Kidney epithelial cell (primary cell): ENCODE data around the gene TAL2. TPM values are rescaled to one million over a fixed set of nuclear protein-coding genes. Genes with fewer than 3 reads are reported as not detected.

Experiments used
- DNase-seq: peaks from one replicate; pipeline ENCODE4 v3.0.0-alpha.2; 2010; ENCODE audit warnings: low read depth
- H3K27me3 ChIP-seq: 2 replicates; pipeline ENCODE4 v1.6.0; 2011; ENCODE audit warnings: low read length; ENCODE audit not compliant: control insufficient read depth, insufficient read depth
- H3K36me3 ChIP-seq: 2 replicates; pipeline ENCODE4 v1.5.1; 2011; ENCODE audit warnings: low read length; ENCODE audit not compliant: control insufficient read depth, insufficient read depth
- H3K4me3 ChIP-seq: 2 replicates; pipeline ENCODE4 v1.5.1; 2011; ENCODE audit warnings: low read depth, mild to moderate bottlenecking, control low read depth, low read length
- total RNA-seq: library from RNA; depleted of rRNA; stranded (reverse); fragments of >200 nt; gene quantifications from 2 replicates; pipeline ENCODE4 v1.2.3, GENCODE V29; 2015
- TF ChIP-seq, protein P1 (sequence below): IDR thresholded peaks from 2 replicates; pipeline ENCODE4 v1.5.1; 2011; ENCODE audit warnings: mild to moderate bottlenecking, moderate library complexity, low read length, control low read depth, inconsistent platforms; ENCODE audit not compliant: insufficient read depth, poor library complexity, severe bottlenecking

The TAL2 gene
- total RNA-seq, 1 donor from 2014 or later = 0.33 TPM

DNA sequence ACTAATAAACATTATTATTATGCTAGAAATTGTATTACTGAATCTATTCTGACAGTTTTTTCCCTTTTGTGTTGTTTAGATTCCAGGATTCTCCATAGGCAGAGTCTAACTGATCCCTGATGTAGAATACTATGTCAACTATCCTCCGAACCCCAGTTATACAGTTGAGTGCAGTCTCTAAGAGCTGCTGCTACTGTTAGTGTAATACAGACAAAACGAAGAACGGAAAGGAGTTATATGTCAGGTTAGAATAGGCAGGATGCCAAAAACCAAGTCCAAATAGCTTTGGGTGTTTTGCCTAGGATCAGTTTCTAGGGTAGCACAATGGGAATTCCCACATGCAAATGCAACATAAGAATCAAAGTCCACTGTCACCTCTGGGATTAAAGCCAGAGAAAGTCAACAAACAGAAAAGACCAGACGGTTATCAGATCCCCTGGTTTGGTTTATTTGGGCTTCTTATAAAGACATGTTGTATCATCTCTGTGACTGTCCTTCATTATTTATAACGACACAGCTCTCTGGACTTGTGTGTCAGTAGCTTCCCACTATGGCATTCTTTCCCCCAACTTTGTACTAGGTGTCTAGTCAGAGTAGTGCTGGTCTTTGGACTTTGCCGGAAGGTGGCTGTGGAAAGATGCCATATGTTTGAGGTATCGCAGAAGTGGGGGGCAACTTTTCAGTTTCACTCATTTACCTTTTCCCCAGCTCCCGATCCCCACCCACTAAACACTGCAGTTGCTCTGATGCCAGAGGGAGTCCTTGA, 17.2 kb downstream of the TAL2 start:
- Histone ChIP-seq H3K4me3 (no peak overlapping the region), H3K36me3 (no peaks in the 10 kb centered on the region), H3K27me3 (no peaks in the 10 kb centered on the region)
- DNase-seq = no peak
- TF ChIP-seq, protein P1, sequence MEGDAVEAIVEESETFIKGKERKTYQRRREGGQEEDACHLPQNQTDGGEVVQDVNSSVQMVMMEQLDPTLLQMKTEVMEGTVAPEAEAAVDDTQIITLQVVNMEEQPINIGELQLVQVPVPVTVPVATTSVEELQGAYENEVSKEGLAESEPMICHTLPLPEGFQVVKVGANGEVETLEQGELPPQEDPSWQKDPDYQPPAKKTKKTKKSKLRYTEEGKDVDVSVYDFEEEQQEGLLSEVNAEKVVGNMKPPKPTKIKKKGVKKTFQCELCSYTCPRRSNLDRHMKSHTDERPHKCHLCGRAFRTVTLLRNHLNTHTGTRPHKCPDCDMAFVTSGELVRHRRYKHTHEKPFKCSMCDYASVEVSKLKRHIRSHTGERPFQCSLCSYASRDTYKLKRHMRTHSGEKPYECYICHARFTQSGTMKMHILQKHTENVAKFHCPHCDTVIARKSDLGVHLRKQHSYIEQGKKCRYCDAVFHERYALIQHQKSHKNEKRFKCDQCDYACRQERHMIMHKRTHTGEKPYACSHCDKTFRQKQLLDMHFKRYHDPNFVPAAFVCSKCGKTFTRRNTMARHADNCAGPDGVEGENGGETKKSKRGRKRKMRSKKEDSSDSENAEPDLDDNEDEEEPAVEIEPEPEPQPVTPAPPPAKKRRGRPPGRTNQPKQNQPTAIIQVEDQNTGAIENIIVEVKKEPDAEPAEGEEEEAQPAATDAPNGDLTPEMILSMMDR = no peak

DNA sequence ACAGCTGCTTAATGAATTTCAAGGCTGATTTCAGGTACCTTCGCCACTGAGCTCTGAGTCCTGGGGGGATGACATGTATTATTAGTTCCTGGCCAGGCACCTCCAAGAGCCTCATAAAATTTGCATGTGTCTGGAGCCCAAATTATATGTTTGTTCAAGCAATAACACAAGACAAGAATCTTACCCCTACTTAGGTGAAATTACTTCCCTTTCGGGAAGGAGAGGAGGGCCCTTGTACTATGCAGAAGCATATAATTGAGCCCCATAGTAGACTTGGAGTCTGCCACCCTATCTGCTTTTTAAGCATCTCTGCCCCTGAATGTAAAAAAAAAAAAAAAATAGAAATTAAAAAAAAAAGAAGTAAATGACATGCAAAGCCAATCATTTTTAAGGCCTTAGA, 19.1 kb downstream of the TAL2 start:
- no peak for DNase-seq
- TF ChIP-seq, protein P1 = no peak
- Histone ChIP-seq H3K4me3 (no peak overlapping the region), H3K27me3 (no peaks in the 10 kb centered on the region), H3K36me3 (no peaks in the 10 kb centered on the region)

DNA sequence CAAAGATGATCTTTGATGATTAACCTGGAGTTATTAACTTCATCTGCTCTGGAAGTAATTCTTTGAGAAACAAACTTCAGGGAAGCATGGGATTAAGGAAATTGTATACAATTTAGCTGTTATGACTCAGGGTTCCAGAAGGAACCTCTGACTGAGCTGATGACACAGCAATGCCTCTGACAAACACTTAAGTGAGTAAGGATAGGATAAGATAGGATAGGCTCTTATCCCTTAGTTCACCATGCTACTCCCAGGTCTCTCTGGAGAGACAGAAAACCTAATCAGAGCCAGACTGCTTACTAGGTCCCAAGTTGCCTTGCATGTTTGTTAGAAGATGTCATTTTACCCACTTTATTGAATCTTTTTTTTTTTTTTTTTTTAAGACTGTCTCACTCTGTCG, 19.5 kb downstream of the TAL2 start:
- Histone ChIP-seq H3K27me3 (no peaks in the 10 kb centered on the region), H3K4me3 (no peak overlapping the region), H3K36me3 (no peaks in the 10 kb centered on the region)
- TF ChIP-seq, protein P1 = no peak
- DNase-seq = no peak

DNA sequence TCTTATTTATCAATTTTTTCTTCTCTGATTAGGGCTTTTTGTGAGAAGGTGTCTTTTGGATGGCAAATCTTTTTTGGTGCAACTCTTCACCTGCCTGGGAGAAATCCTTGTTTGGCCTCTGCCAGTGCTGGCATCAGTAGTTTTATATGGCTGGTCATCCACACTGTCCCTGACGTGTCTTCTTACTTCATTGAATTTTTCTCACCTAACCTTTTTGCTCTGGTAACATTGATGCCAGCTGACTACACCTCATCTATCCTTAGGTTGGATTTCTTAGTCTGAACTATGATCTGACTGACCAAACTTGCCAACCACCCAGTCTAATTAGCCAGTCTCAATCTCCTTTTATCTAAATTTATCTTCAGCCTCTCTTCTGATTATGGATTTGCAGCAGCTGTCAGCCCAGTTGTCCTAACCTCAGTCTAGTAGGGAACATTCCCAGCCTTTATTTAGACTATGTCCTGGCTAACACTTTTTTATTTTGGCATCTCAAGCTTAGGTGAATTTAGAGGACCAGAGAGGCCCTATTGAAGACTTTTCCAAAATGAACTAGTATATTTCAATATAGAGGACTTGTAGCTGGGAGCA, 21.5 kb downstream of the TAL2 start:
- no peak for DNase-seq
- Histone ChIP-seq H3K27me3 (no peaks in the 10 kb centered on the region), H3K4me3 (no peak overlapping the region), H3K36me3 (no peaks in the 10 kb centered on the region)
- TF ChIP-seq, protein P1 = no peak

DNA sequence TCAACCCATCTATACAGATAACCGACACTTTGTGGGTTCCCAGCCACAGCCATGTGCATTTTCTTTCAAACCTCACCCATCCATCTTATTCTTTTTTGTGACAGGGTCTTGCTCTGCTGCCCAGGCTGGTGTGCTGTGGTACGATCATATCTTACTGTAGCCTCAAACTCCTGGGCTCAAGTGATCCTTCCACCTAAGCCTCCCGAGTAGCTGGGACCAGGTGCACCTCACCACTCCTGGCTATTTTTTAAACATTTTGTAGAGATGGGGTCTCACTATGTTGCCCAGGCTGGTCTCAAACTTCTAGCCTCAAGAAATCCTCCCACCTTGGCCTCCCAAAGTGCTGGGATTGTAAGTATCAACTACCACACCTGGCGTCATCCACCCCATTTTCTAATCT, 24.7 kb downstream of the TAL2 start:
- TF ChIP-seq, protein P1 = no peak
- Histone ChIP-seq H3K27me3 (peaks cover 2% of the 10 kb centered on the region), H3K4me3 (no peak overlapping the region), H3K36me3 (no peaks in the 10 kb centered on the region)
- no peak for DNase-seq
